Skeletal muscle tissue (tissue), 4 donors: ENCODE data around the gene DBT. TPM values are rescaled to one million over a fixed set of nuclear protein-coding genes. Genes with fewer than 3 reads are reported as not detected.

Experiments
- H3K27ac ChIP-seq: one replicate; pipeline ENCODE4 v1.7.0; 2013; ENCODE audit warnings: mild to moderate bottlenecking, low read depth, low read length, inconsistent platforms
- H3K27me3 ChIP-seq, 3 donors: one replicate each; pipeline ENCODE4 v1.7.0; 2013; ENCODE audit warnings: low read length in 3 of 3; ENCODE audit not compliant: control insufficient read depth in 3 of 3, insufficient read depth in 3 of 3
- H3K36me3 ChIP-seq, 3 donors: one replicate each; pipeline ENCODE4 v1.7.0; 2013; ENCODE audit warnings: low read length in 3 of 3; ENCODE audit not compliant: control insufficient read depth in 3 of 3, insufficient read depth in 3 of 3
- H3K4me1 ChIP-seq, 3 donors: one replicate each; pipeline ENCODE4 v1.7.0; 2013; ENCODE audit warnings: low read length in 3 of 3, mild to moderate bottlenecking in 3 of 3; ENCODE audit not compliant: control insufficient read depth in 3 of 3, insufficient read depth in 3 of 3
- H3K4me3 ChIP-seq, 3 donors: one replicate each; pipeline ENCODE4 v1.7.0; 2013; ENCODE audit warnings: low read length in 3 of 3
- H3K9ac ChIP-seq, 3 donors: one replicate each; pipeline ENCODE4 v1.7.0; 2013; ENCODE audit warnings: low read length in 3 of 3, mild to moderate bottlenecking in 3 of 3, moderate library complexity in 2 of 3, low read depth in 1 of 3
- H3K9me3 ChIP-seq, 3 donors: one replicate each; pipeline ENCODE4 v1.7.0; 2013; ENCODE audit warnings: low read length in 3 of 3; ENCODE audit not compliant: control insufficient read depth in 3 of 3
- total RNA-seq: library from RNA; depleted of rRNA; stranded (reverse); fragments of >200 nt; gene quantifications from one replicate; pipeline ENCODE4 v1.2.3, GENCODE V29; 2014
- donor health status: Osteomylitis.

The DBT gene
- total RNA-seq, 1 donor from 2014 or later = 4.7 TPM

GRCh38 chr1:100183370-100183769 is 66.3 kb downstream of the DBT start:
- H3K4me3 ChIP-seq = no peak overlapping the region
- no peak overlapping the region for H3K27ac ChIP-seq
- no peaks in the 10 kb centered on the region for H3K27me3 ChIP-seq
- H3K4me1 ChIP-seq = peaks cover 5 to 7% (median 5%) of the 10 kb centered on the region in 3 donors
- no peak overlapping the region for H3K9ac ChIP-seq
- no peaks in the 10 kb centered on the region for H3K9me3 ChIP-seq
- H3K36me3 ChIP-seq = no peaks in the 10 kb centered on the region

GRCh38 chr1:100178091-100178490 is 71.5 kb downstream of the DBT start, which contains the start of gene LRRC39:
LRRC39 (minus strand) TSS chr1:100178256; CDS start chr1:100168516, 9,740 bp downstream.
- Histone ChIP-seq H3K36me3 (peaks cover 0 to 6% (median 5%) of the 10 kb centered on the region in 3 donors), H3K9ac (peak within 1 kb of the TSS; percentile 73 to 83 (median 77)), H3K4me3 (peak within 1 kb of the TSS; percentile 71 to 76 (median 75)), H3K27me3 (no peaks in the 10 kb centered on the region), H3K27ac (peak within 1 kb of the TSS; percentile 96), H3K9me3 (no peaks in the 10 kb centered on the region), H3K4me1 (peaks cover 4 to 10% (median 8%) of the 10 kb centered on the region in 3 donors)

- Histone ChIP-seq H3K9ac (peak overlapping the region; percentile 73 to 83 (median 77)), H3K27ac (peak overlapping the region; percentile 96), H3K4me3 (peak overlapping the region; percentile 71 to 76 (median 75)), H3K36me3 (peaks cover 0 to 6% (median 5%) of the 10 kb centered on the region in 3 donors), H3K9me3 (no peaks in the 10 kb centered on the region), H3K4me1 (peaks cover 4 to 10% (median 8%) of the 10 kb centered on the region in 3 donors), H3K27me3 (no peaks in the 10 kb centered on the region)
Observed at GRCh38 chr1:100177295-100178041, 72.2 kb downstream of the DBT start.

DNA sequence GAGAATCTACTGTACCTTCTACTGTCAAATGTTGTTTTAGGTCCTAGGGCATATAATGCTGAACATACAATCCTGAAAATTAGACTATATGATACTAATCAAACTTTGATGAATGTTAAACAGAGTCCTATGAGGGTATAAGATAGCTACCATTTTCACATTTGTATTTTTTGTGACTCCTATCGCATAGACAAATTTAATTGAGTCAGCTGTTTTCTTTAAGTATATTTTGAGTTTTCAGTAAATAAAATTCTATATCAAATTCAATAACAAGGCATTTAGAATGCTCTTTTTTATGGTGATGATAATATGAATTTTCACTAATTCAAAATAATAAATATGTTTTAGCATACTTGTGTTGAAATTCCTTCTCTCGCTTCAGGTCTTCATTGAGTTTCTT is 81.6 kb downstream of the DBT start:
- Histone ChIP-seq H3K4me1 (peaks cover 3 to 10% (median 3%) of the 10 kb centered on the region in 3 donors), H3K36me3 (peaks cover 0 to 11% (median 7%) of the 10 kb centered on the region in 3 donors), H3K27me3 (no peaks in the 10 kb centered on the region), H3K9ac (no peak overlapping the region), H3K4me3 (no peak overlapping the region), H3K9me3 (no peaks in the 10 kb centered on the region), H3K27ac (no peak overlapping the region)

DNA sequence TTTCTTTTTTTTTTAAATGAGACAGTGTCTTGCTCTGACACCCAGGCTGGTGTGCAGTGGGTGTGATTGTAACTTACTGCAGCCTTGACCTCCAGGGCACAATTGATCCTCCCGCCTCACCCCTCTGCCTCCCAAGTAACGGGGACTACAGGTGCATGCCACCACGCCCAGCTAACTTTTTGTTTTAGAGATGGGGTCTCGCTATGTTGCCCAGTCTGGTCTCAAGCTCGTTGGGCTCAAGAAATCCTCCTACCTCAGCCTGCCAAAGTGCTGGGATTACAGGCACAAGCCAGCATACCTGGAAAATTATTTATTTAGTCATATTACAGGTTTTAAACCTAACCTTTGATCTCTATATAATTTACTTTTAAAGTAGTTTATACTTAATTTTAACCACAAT is 84.9 kb downstream of the DBT start:
- Histone ChIP-seq H3K27me3 (no peaks in the 10 kb centered on the region), H3K4me3 (no peak overlapping the region), H3K4me1 (peaks cover 3 to 10% (median 3%) of the 10 kb centered on the region in 3 donors), H3K36me3 (peaks cover 11 to 26% (median 13%) of the 10 kb centered on the region in 3 donors), H3K9ac (no peak overlapping the region), H3K9me3 (no peaks in the 10 kb centered on the region), H3K27ac (no peak overlapping the region)

DNA sequence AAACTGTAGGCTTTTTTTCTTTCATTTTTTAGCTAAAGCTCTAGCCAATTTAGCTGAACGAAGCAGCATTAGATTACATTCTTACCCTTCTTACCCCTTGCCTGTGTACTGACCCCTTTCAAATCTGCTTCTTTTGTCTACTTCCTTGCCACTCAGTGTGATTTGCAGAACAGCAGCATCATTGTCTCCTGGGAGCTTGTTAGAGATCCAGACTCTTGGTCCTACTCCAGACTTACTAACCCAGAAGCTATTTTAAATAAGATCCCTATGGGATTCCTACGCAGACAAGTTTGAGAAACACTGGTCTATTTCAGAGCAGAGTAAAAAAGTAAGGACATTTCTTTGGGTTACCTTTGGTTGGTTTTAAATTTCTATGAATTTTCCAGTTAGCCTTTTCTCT is 85.4 kb downstream of the DBT start:
- H3K27ac ChIP-seq = no peak overlapping the region

GRCh38 chr1:100162881-100163280 is 86.8 kb downstream of the DBT start:
- Histone ChIP-seq H3K9me3 (no peaks in the 10 kb centered on the region), H3K4me1 (peaks cover 3 to 10% (median 3%) of the 10 kb centered on the region in 3 donors), H3K27me3 (no peaks in the 10 kb centered on the region), H3K27ac (no peak overlapping the region), H3K4me3 (no peak overlapping the region), H3K36me3 (peaks cover 14 to 40% (median 18%) of the 10 kb centered on the region in 3 donors), H3K9ac (no peak overlapping the region)

More for the DNA sequence above, 85.4 kb downstream of the DBT start:
- Histone ChIP-seq H3K27me3 (no peaks in the 10 kb centered on the region), H3K4me1 (peaks cover 3 to 10% (median 3%) of the 10 kb centered on the region in 3 donors), H3K9me3 (no peaks in the 10 kb centered on the region), H3K9ac (no peak overlapping the region), H3K36me3 (peaks cover 11 to 28% (median 14%) of the 10 kb centered on the region in 3 donors), H3K4me3 (no peak overlapping the region)

DNA sequence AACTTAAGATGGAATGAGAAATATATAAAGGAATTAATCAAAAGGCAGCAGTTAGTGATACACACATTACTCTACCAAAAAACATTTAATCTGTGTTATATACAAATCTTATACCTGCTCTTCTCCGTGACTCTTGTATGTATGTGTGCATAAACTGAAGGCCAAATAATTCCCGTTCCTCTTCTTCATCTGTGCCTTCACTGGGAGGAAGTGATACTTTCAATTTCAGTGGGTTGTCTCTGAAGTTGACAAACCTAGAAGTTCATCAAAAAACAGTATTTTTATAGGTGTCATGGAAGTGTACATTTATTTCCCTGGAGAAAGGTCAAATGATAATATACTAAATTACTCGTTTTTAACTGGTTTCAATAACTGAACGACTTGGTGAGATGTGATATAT is 97.4 kb downstream of the DBT start:
- Histone ChIP-seq H3K4me1 (no peaks in the 10 kb centered on the region), H3K36me3 (peaks cover 25 to 68% (median 38%) of the 10 kb centered on the region in 3 donors), H3K4me3 (no peak overlapping the region), H3K27me3 (no peaks in the 10 kb centered on the region), H3K9me3 (no peaks in the 10 kb centered on the region), H3K27ac (no peak overlapping the region), H3K9ac (no peak overlapping the region)

- Histone ChIP-seq H3K9me3 (no peaks in the 10 kb centered on the region), H3K4me3 (no peak overlapping the region), H3K9ac (no peak overlapping the region), H3K4me1 (no peaks in the 10 kb centered on the region), H3K36me3 (peaks cover 25 to 66% (median 40%) of the 10 kb centered on the region in 3 donors), H3K27me3 (no peaks in the 10 kb centered on the region), H3K27ac (no peak overlapping the region)
Observed at GRCh38 chr1:100151679-100152078, 98.0 kb downstream of the DBT start.

GRCh38 chr1:100147875-100148274 is 101.8 kb downstream of the DBT start:
- Histone ChIP-seq H3K27ac (no peak overlapping the region), H3K4me1 (no peaks in the 10 kb centered on the region), H3K4me3 (no peak overlapping the region), H3K9ac (no peak overlapping the region), H3K27me3 (no peaks in the 10 kb centered on the region), H3K36me3 (peaks cover 26 to 73% (median 59%) of the 10 kb centered on the region in 3 donors), H3K9me3 (no peaks in the 10 kb centered on the region)
